ENCODE results near the gene KANK3.
A peak's percentile ranks its signal among the peaks of the same experiment; 100 is the strongest.

KANK3 gene

GRCh38 chr19:8337728-8338127, 5.3 kb downstream of the KANK3 start:
- no peak for DNase-seq (ENCODE audit: low read depth in 2 of 2)

GRCh38 chr19:8336660-8337059, 6.4 kb downstream of the KANK3 start:
- no peak for DNase-seq (ENCODE audit: low read depth in 2 of 2)

GRCh38 chr19:8336072-8336569, 6.9 kb downstream of the KANK3 start:
- no peak for DNase-seq (ENCODE audit: low read depth in 2 of 2)

GRCh38 chr19:8335343-8336071, 7.6 kb downstream of the KANK3 start:
- DNase-seq (ENCODE audit: low read depth in 2 of 2) = peak in 1 of 2 donors; percentile 37

- no peak for DNase-seq (ENCODE audit: low read depth in 2 of 2)
Observed at GRCh38 chr19:8334458-8335342, 8.4 kb downstream of the KANK3 start.

- DNase-seq (ENCODE audit: low read depth in 2 of 2) = no peak
Observed at GRCh38 chr19:8333767-8334457, 9.2 kb downstream of the KANK3 start.

GRCh38 chr19:8332976-8333766, 9.9 kb downstream of the KANK3 start:
- DNase-seq (ENCODE audit: low read depth in 2 of 2) = no peak

GRCh38 chr19:8331263-8331845, 11.7 kb downstream of the KANK3 start:
- no peak for DNase-seq (ENCODE audit: low read depth in 2 of 2)

- no peak for DNase-seq (ENCODE audit: low read depth in 2 of 2)
Observed at GRCh38 chr19:8329996-8330395, 13.1 kb downstream of the KANK3 start.

GRCh38 chr19:8325454-8325853, 17.6 kb downstream of the KANK3 start:
- no peak for DNase-seq (ENCODE audit: low read depth in 2 of 2)

- no peak for DNase-seq (ENCODE audit: low read depth in 2 of 2)
Observed at GRCh38 chr19:8324186-8325050, 18.6 kb downstream of the KANK3 start.

GRCh38 chr19:8323781-8324185, 19.3 kb downstream of the KANK3 start:
- DNase-seq (ENCODE audit: low read depth in 2 of 2) = no peak

- DNase-seq (ENCODE audit: low read depth in 2 of 2) = no peak
Observed at GRCh38 chr19:8322638-8322997, 20.4 kb downstream of the KANK3 start.

GRCh38 chr19:8321986-8322637, 20.9 kb downstream of the KANK3 start:
- DNase-seq (ENCODE audit: low read depth in 2 of 2) = no peak

- DNase-seq (ENCODE audit: low read depth in 2 of 2) = peak; percentile 94 to 95
Observed at GRCh38 chr19:8321067-8321985, 21.7 kb downstream of the KANK3 start, which contains the start of the genes NDUFA7 and RPS28. NDUFA7 (minus strand) TSS chr19:8321375; CDS start chr19:8321358, 17 bp downstream. RPS28 (plus strand) TSS chr19:8321496; CDS start chr19:8321531, 35 bp downstream.

- DNase-seq (ENCODE audit: low read depth in 2 of 2) = no peak
Observed at GRCh38 chr19:8320564-8321066, 22.4 kb downstream of the KANK3 start.

- DNase-seq (ENCODE audit: low read depth in 2 of 2) = no peak
Observed at GRCh38 chr19:8319807-8320520, 23.1 kb downstream of the KANK3 start.

Data from stimulated activated CD8-positive, alpha-beta memory T cell treated with anti-CD3 and anti-CD28 coated beads, Interleukin-7, amount 100 ng/mL, for 4 hours (primary cell).